IMR-90 (cell line): ENCODE measurements around the gene CDHR3. TPM values are rescaled to one million over a fixed set of nuclear protein-coding genes. Genes with fewer than 3 reads are reported as not detected.

Source experiments
- ATAC-seq: fragments of 200-7000 bp; cut with Tn5 transposase; 2 replicates; pipeline ENCODE4 v1.9.1; 2020; ENCODE audit warnings: low read depth, mild to moderate bottlenecking, moderate library complexity
- BruUV-seq: library from RNA; stranded (reverse); fragments of 400-500 nt; replicated peaks from 2 replicates; lab custom pipeline; 2021; lab: Mats Ljungman, UMichigan
- CTCF ChIA-PET: fragments of 300-600 bp; formaldehyde crosslinking; extraction: SDS; loops from one replicate; lab custom pipeline; 2021; ENCODE audit warnings: antibody characterized with exemption; lab: Yijun Ruan, JAX
- POLR2A ChIA-PET: fragments of 300-600 bp; sonication (Branson Sonifier 250); formaldehyde crosslinking; loops from one replicate; lab custom pipeline; 2022; ENCODE audit warnings: antibody characterized with exemption; ENCODE audit not compliant: unreplicated experiment; lab: Charles Lee
- DNase-seq: peaks from one replicate; pipeline ENCODE4 v3.0.0; 2013
- H2AFZ ChIP-seq: replicated peaks from 2 replicates; pipeline ENCODE3; 2013; ENCODE audit warnings: low read length, mild to moderate bottlenecking; ENCODE audit not compliant: poor library complexity
- H2AK5ac ChIP-seq: 2 replicates; pipeline ENCODE4 v1.6.1; 2013; ENCODE audit warnings: low read depth, low read length, inconsistent platforms
- H2AK9ac ChIP-seq: replicated peaks from 2 replicates; pipeline ENCODE3; 2013; ENCODE audit warnings: mild to moderate bottlenecking, low read depth, low read length, moderate library complexity; ENCODE audit not compliant: poor library complexity
- H2BK120ac ChIP-seq: 2 replicates; pipeline ENCODE4 v1.6.1; 2013; ENCODE audit warnings: low read depth, low read length, inconsistent platforms
- H2BK15ac ChIP-seq: 3 replicates; pipeline ENCODE4 v1.6.1; 2013; ENCODE audit warnings: low read depth, low read length, inconsistent platforms
- H2BK20ac ChIP-seq: 2 replicates; pipeline ENCODE4 v1.6.1; 2013; ENCODE audit warnings: low read depth, mild to moderate bottlenecking, inconsistent platforms, low read length, moderate library complexity
- H2BK5ac ChIP-seq: 2 replicates; pipeline ENCODE4 v1.6.1; 2013; ENCODE audit warnings: mild to moderate bottlenecking, low read depth, low read length, inconsistent platforms; ENCODE audit not compliant: poor library complexity, severe bottlenecking
- H3K14ac ChIP-seq: replicated peaks from 2 replicates; pipeline ENCODE4 v1.6.1; 2013; ENCODE audit warnings: low read depth, low read length, inconsistent platforms
- H3K18ac ChIP-seq: 2 replicates; pipeline ENCODE4 v1.6.1; 2013; ENCODE audit warnings: low read depth, low read length, control low read depth
- H3K23ac ChIP-seq: 2 replicates; pipeline ENCODE4 v1.6.1; 2013; ENCODE audit warnings: low read depth, low read length, inconsistent platforms
- H3K27ac ChIP-seq: 2 replicates; pipeline ENCODE4 v1.5.1; 2013; ENCODE audit warnings: mild to moderate bottlenecking, control low read depth, low read length; ENCODE audit not compliant: insufficient read depth
- H3K27me3 ChIP-seq: 2 replicates; pipeline ENCODE4 v1.6.1; 2013; ENCODE audit warnings: low read length; ENCODE audit not compliant: control insufficient read depth, insufficient read depth
- H3K36me3 ChIP-seq: 2 replicates; pipeline ENCODE4 v1.6.1; 2013; ENCODE audit warnings: low read length, mixed read lengths; ENCODE audit not compliant: control insufficient read depth, insufficient read depth
- H3K4ac ChIP-seq: 2 replicates; pipeline ENCODE4 v1.6.1; 2013; ENCODE audit warnings: low read depth, low read length, inconsistent platforms
- H3K4me1 ChIP-seq: 2 replicates; pipeline ENCODE4 v1.6.1; 2013; ENCODE audit warnings: low read length, mixed read lengths; ENCODE audit not compliant: control insufficient read depth, insufficient read depth
- H3K4me2 ChIP-seq: 2 replicates; pipeline ENCODE4 v1.6.1; 2013; ENCODE audit warnings: low read depth, mild to moderate bottlenecking, control low read depth, low read length, moderate library complexity
- H3K4me3 ChIP-seq: 2 replicates; pipeline ENCODE4 v1.5.1; 2013; ENCODE audit warnings: low read depth, mild to moderate bottlenecking, control low read depth, low read length, moderate library complexity; ENCODE audit not compliant: insufficient read depth
- H3K56ac ChIP-seq: 2 replicates; pipeline ENCODE4 v1.6.1; 2013; ENCODE audit warnings: low read length, inconsistent platforms; ENCODE audit not compliant: insufficient read depth; ENCODE audit errors: extremely low read depth
- H3K79me1 ChIP-seq, 2 experiments: 2 replicates each; pipeline ENCODE4 v1.6.1; 2013; ENCODE audit warnings: low read length in 2 of 2, inconsistent platforms in 1 of 2, low read depth in 1 of 2
- H3K9ac ChIP-seq: 2 replicates; pipeline ENCODE4 v1.6.1; 2013; ENCODE audit warnings: low read depth, low read length, control low read depth
- H3K9me1 ChIP-seq: 2 replicates; pipeline ENCODE4 v1.6.1; 2013; ENCODE audit warnings: low read length, inconsistent platforms; ENCODE audit not compliant: insufficient read depth
- H3K9me3 ChIP-seq: 2 replicates; pipeline ENCODE4 v1.6.1; 2013; ENCODE audit warnings: low read length; ENCODE audit not compliant: control insufficient read depth, insufficient read depth
- H4K20me1 ChIP-seq: 2 replicates; pipeline ENCODE4 v1.6.1; 2013; ENCODE audit warnings: low read length, inconsistent platforms; ENCODE audit not compliant: insufficient read depth
- H4K5ac ChIP-seq: 2 replicates; pipeline ENCODE4 v1.6.1; 2013; ENCODE audit warnings: mild to moderate bottlenecking, low read depth, low read length, control low read depth
- H4K8ac ChIP-seq, 2 experiments: 2 replicates each; pipeline ENCODE4 v1.6.1; 2013; ENCODE audit warnings: low read depth in 2 of 2, low read length in 2 of 2, control low read depth in 1 of 2, inconsistent platforms in 1 of 2
- H4K91ac ChIP-seq: 2 replicates; pipeline ENCODE4 v1.6.1; 2013; ENCODE audit warnings: low read depth, low read length, inconsistent platforms; ENCODE audit not compliant: insufficient read depth
- CEBPB ChIP-seq: IDR thresholded peaks from 2 replicates; pipeline ENCODE4 v1.6.1; 2012; ENCODE audit warnings: low read depth, low read length, improper control_type of control experiment
- FOS ChIP-seq: fragments of 150-350 bp; IDR thresholded peaks from 2 replicates; pipeline ENCODE4 v1.6.1; 2016; ENCODE audit warnings: low read depth, low read length
- MAFK ChIP-seq: IDR thresholded peaks from 2 replicates; pipeline ENCODE4 v1.6.1; 2012; ENCODE audit warnings: low read depth, low read length, improper control_type of control experiment
- MAZ ChIP-seq: IDR thresholded peaks from 2 replicates; pipeline ENCODE4 v1.6.1; 2012; ENCODE audit warnings: low read depth, mild to moderate bottlenecking, low read length, improper control_type of control experiment, moderate library complexity, borderline replicate concordance
- MXI1 ChIP-seq: IDR thresholded peaks from 2 replicates; pipeline ENCODE4 v1.6.1; 2012; ENCODE audit warnings: low read depth, mild to moderate bottlenecking, low read length, moderate library complexity, borderline replicate concordance
- NFE2L2 ChIP-seq: fragments of 150-350 bp; IDR thresholded peaks from 2 replicates; pipeline ENCODE4 v1.6.1; 2016; ENCODE audit warnings: low read depth, mild to moderate bottlenecking, low read length
- POLR2A ChIP-seq: IDR thresholded peaks from 2 replicates; pipeline ENCODE4 v1.6.1; 2012; ENCODE audit warnings: mild to moderate bottlenecking, low read depth, low read length
- RFX5 ChIP-seq: IDR thresholded peaks from 2 replicates; pipeline ENCODE4 v1.8.0; 2012; ENCODE audit warnings: low read depth, mild to moderate bottlenecking, low read length, moderate library complexity
- SMC3 ChIP-seq: fragments of 150-350 bp; IDR thresholded peaks from 2 replicates; pipeline ENCODE4 v1.6.1; 2016; ENCODE audit warnings: low read depth, mild to moderate bottlenecking, antibody characterized with exemption, low read length, moderate library complexity
- WGBS, 2 experiments: methylation state at CpG; one replicate each; pipeline versions ENCODE4 v1.1.5 to v1.1.7; 2013; ENCODE audit warnings: missing lambda C conversion rate in 2 of 2; ENCODE audit not compliant: insufficient read length in 1 of 2; ENCODE audit errors: extremely low coverage in 2 of 2; 5-methylcytosine and 5-hydroxymethylcytosine counted together
- dilution Hi-C: fragments of 300-500 bp; cut with HindIII; formaldehyde crosslinking; loops from one replicate; pipeline ENCODE4 v1.14.3; 2018; ENCODE audit warnings: low sequenced_read_pairs; ENCODE audit not compliant: unreplicated experiment
- in situ Hi-C: fragments of 300-500 bp; cut with MboI; formaldehyde crosslinking; loops from 3 replicates; pipeline ENCODE4 v1.14.3; 2019; ENCODE audit warnings: low sequenced_read_pairs, inconsistent platforms, mixed read lengths
- intact Hi-C: fragments of 100-400 bp; cut with micrococcal nuclease; formaldehyde crosslinking; loops from 2 replicates; pipeline ENCODE4 v1.10.0; 2022
- polyA plus RNA-seq, 3 experiments: library from polyadenylated mRNA; depleted of rRNA; stranded (reverse); fragments of >200 nt; gene quantifications; 2 replicates each; pipeline ENCODE4 v1.2.3, GENCODE V29; 2012; ENCODE audit warnings: low replicate concordance in 1 of 3
- total RNA-seq: library from RNA; depleted of rRNA; stranded (reverse); fragments of >200 nt; gene quantifications from 2 replicates; pipeline ENCODE4 v1.2.3, GENCODE V29; 2012
- TF ChIP-seq, protein P1 (sequence below): fragments of 150-350 bp; IDR thresholded peaks from 2 replicates; pipeline ENCODE4 v1.6.1; 2017; ENCODE audit warnings: mild to moderate bottlenecking, antibody characterized with exemption, low read length, low read depth

Gene CDHR3
- total and polyA plus RNA-seq, 2 of the 4 experiments (the other 2 are of a cell fraction) = 0.96 to 1.6 TPM

- dilution Hi-C loops = no loop called here
- no peak for ATAC-seq
Measured at GRCh38 chr7:105924945-105925344, 38.1 kb upstream of the CDHR3 start.

More at GRCh38 chr7:105924945-105925344, 38.1 kb upstream of the CDHR3 start:
- no TSS peak for BruUV-seq
- no peak overlapping the region for H3K9ac ChIP-seq
- H2BK15ac ChIP-seq = no peak overlapping the region
- H2BK120ac ChIP-seq = no peak overlapping the region
- H4K8ac ChIP-seq = no peak overlapping the region
- H3K4me3 ChIP-seq = no peak overlapping the region
- no peak overlapping the region for H2AK9ac ChIP-seq
- H3K27ac ChIP-seq = no peak overlapping the region
- WGBS, 2 experiments = no CpG with 5 or more reads among the region's 1 CpG
- H2AFZ ChIP-seq = no peak overlapping the region
- no peak overlapping the region for H4K5ac ChIP-seq
- H3K56ac ChIP-seq = no peak overlapping the region
- H3K36me3 ChIP-seq = peaks cover 2% of the 10 kb centered on the region; the same call in 1 of the 2 replicates
- H3K9me1 ChIP-seq = peaks cover 2% of the 10 kb centered on the region; the same call in 1 of the 2 replicates
- ChIA-PET POLR2A (no interaction called here), CTCF (no interaction called here)
- no peaks in the 10 kb centered on the region for H3K27me3 ChIP-seq
- H3K23ac ChIP-seq = no peak overlapping the region
- H3K9me3 ChIP-seq = peaks cover 5% of the 10 kb centered on the region
- TF ChIP-seq, protein P1, sequence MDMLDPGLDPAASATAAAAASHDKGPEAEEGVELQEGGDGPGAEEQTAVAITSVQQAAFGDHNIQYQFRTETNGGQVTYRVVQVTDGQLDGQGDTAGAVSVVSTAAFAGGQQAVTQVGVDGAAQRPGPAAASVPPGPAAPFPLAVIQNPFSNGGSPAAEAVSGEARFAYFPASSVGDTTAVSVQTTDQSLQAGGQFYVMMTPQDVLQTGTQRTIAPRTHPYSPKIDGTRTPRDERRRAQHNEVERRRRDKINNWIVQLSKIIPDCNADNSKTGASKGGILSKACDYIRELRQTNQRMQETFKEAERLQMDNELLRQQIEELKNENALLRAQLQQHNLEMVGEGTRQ = no peak
- TF ChIP-seq MAFK = no peak
- TF ChIP-seq FOS = no peak
- no peak for TF ChIP-seq MXI1
- no peak for TF ChIP-seq RFX5
- no peak for TF ChIP-seq CEBPB
- no peak for TF ChIP-seq MAZ
- TF ChIP-seq POLR2A = no peak
- no peak for TF ChIP-seq SMC3
- no peak for TF ChIP-seq NFE2L2
- H4K91ac ChIP-seq = no peak overlapping the region
- H3K18ac ChIP-seq = no peak overlapping the region
- no peaks in the 10 kb centered on the region for H4K20me1 ChIP-seq
- no peak overlapping the region for H2BK20ac ChIP-seq
- peaks cover 3% of the 10 kb centered on the region; the same call in 1 of the 2 replicates for H3K4me1 ChIP-seq
- in situ Hi-C loops = no loop called here
- H3K4me2 ChIP-seq = no peak overlapping the region
- intact Hi-C loops = no loop called here
- no peaks in the 10 kb centered on the region for H3K79me1 ChIP-seq
- H3K4ac ChIP-seq = no peak overlapping the region
- H2AK5ac ChIP-seq = no peak overlapping the region
- no peak overlapping the region for H3K14ac ChIP-seq
- H2BK5ac ChIP-seq = no peak overlapping the region
- DNase-seq = no peak
